ENCODE measurements around the gene PSMD12. TPM values are rescaled to one million over a fixed set of nuclear protein-coding genes. Genes with fewer than 3 reads are reported as not detected.

The PSMD12 gene
- total and polyA plus RNA-seq, 9 of the 15 experiments (the other 6 are each of a cell fraction or from before 2014, with no cell fraction given), result 36.6 to 150 (median 65.5) TPM

DNA sequence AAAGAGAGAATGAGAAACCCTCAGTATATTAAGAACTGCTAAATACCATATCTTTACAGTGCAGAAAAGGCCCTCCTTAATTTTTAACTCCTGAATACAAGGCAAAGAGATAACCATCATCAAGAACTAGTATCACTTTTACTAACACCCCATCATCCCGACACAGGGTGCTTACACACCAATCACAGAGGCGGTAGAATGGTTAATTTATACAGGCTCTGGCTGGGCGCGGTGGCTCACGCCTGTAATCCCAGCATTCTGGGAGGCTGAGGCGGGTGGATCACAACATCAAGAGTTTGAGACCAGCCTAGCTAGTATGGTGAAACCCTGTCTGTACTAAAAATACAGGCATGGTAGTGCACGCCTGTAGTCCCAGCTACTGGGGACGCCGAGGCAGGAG is 4.2 kb downstream of the PSMD12 start:
- H3K4me1 ChIP-seq (replicated peaks in 1 of 2; ENCODE audit: control insufficient read depth in 2 of 2, insufficient read depth in 2 of 2, low read length in 2 of 2), result peaks cover 13 to 17% of the 10 kb centered on the region in 2 experiments; a peak in 4 of 5 replicates
- intact Hi-C loops (cut with micrococcal nuclease) (no loop called here), in situ Hi-C loops (cut with MboI) (no loop called here)
- H3K27me3 ChIP-seq (ENCODE audit: control insufficient read depth in 2 of 2, insufficient read depth in 2 of 2, low read length in 2 of 2), result no peaks in the 10 kb centered on the region
- no TSS peak for BruUV-seq (replicated peaks)
- peaks cover 93% of the 10 kb centered on the region for H3K79me2 ChIP-seq (ENCODE audit: control insufficient read depth, insufficient read depth, low read length)
- no peak overlapping the region for H3K4me2 ChIP-seq (ENCODE audit: insufficient read depth, low read length)
- ChIA-PET POLR2A (interaction anchor here (1.7 kb wide), 1 partner anchor 9 kb away, joined by 4 read pairs; no protein-coding TSS in a partner anchor), CTCF (ENCODE audit: low intra/inter-chr PET ratio) (no interaction called here)
- no peak for DNase-seq (ENCODE audit: extremely low read depth in 1 of 4, low spot score in 3 of 4)
- peaks cover 46% of the 10 kb centered on the region for H4K20me1 ChIP-seq (replicated peaks; ENCODE audit: control insufficient read depth, insufficient read depth, low read length)
- H3K9me1 ChIP-seq (ENCODE audit: control insufficient read depth, insufficient read depth, low read length), result peaks cover 4% of the 10 kb centered on the region
- TF ChIP-seq MAFG (tag; conservative IDR thresholded peaks at IDR 0.05) (no peak), HNRNPK (IDR thresholded peaks at IDR 0.05; ENCODE audit: low read depth, low read length, poor library complexity, severe bottlenecking) (no peak), GTF2E2 (tag; IDR thresholded peaks at IDR 0.05) (no peak), E2F3 (CRISPR knock-in tag; IDR thresholded peaks at IDR 0.05) (no peak), SRSF1 (IDR thresholded peaks at IDR 0.05; ENCODE audit: low read depth, low read length) (no peak), RBBP5 (IDR thresholded peaks at IDR 0.05; ENCODE audit: borderline replicate concordance, insufficient read depth, low read length, poor library complexity, severe bottlenecking) (no peak), C11orf30 (IDR thresholded peaks at IDR 0.05; ENCODE audit: low read depth) (no peak), FOXJ3 (CRISPR knock-in tag; IDR thresholded peaks at IDR 0.05) (no peak), GTF2A2 (tag; IDR thresholded peaks at IDR 0.05) (no peak), IRF1 (CRISPR knock-in tag; IDR thresholded peaks at IDR 0.05; ENCODE audit: borderline replicate concordance) (no peak), STAT5B (CRISPR knock-in tag; IDR thresholded peaks at IDR 0.05) (no peak), ARID3B (CRISPR knock-in tag; IDR thresholded peaks at IDR 0.05; ENCODE audit: borderline replicate concordance) (no peak), NUFIP1 (IDR thresholded peaks at IDR 0.05; ENCODE audit: partially characterized antibody) (no peak), PHF20 (IDR thresholded peaks at IDR 0.05; ENCODE audit: partially characterized antibody) (no peak), CREBBP (IDR thresholded peaks at IDR 0.05; ENCODE audit: low read depth, low read length) (no peak), LCOR (CRISPR knock-in tag; IDR thresholded peaks at IDR 0.05) (no peak), FOXA3 (CRISPR knock-in tag; conservative IDR thresholded peaks at IDR 0.05 in 1 of 2, IDR thresholded peaks at IDR 0.05 in 1 of 2) (no peak)
- H3K36me3 ChIP-seq (ENCODE audit: control insufficient read depth, insufficient read depth, low read length), result peaks cover 74% of the 10 kb centered on the region
- FAIRE-seq, result no peak
- WGBS (ENCODE audit: insufficient coverage, low coverage, missing lambda C conversion rate), result 96% methylated on average over 9 of the region's 9 CpGs
- H3K9me3 ChIP-seq (replicated peaks; ENCODE audit: control insufficient read depth, insufficient read depth, low read depth, low read length), result no peaks in the 10 kb centered on the region
- no peak overlapping the region for H3K27ac ChIP-seq (ENCODE audit: extremely low read depth, low read depth, low read length)
- H3K4me3 ChIP-seq, result no peak overlapping the region
- no peak for ATAC-seq
- no peak overlapping the region for H3K9ac ChIP-seq (ENCODE audit: insufficient read depth in 1 of 2, low read depth in 2 of 2, low read length in 2 of 2)
- no peak overlapping the region for H2AFZ ChIP-seq (ENCODE audit: low read depth, low read length)

Measured in K562 (cell line).